Erythroblast (primary cell): ENCODE data around the gene POFUT2.

Experiments used
- DNase-seq, 2 experiments: peaks; one replicate each; lab custom pipeline; 2025; lab: John Stamatoyannopoulos, UW
- GATA1 ChIP-seq: IDR thresholded peaks from 2 replicates; pipeline ENCODE4 v1.6.1; 2011; ENCODE audit warnings: low read depth, mild to moderate bottlenecking, control low read depth, low read length, moderate library complexity
- POLR2A ChIP-seq: IDR thresholded peaks from 2 replicates; pipeline ENCODE4 v1.6.1; 2011; ENCODE audit warnings: mild to moderate bottlenecking, low read length

The POFUT2 gene

GRCh38 chr21:45287438-45288391 is at the start of gene POFUT2:
Gene POFUT2 (minus strand): TSS chr21:45287895. CDS start chr21:45287871, 24 bp downstream.
- peak; percentile 96 to 99 for DNase-seq
- TF ChIP-seq POLR2A, result peak; percentile 47
- no peak for TF ChIP-seq GATA1

- TF ChIP-seq GATA1, result no peak
- TF ChIP-seq POLR2A, result no peak
- no peak for DNase-seq
Measured at GRCh38 chr21:45336870-45337269, 49.2 kb upstream of the POFUT2 start.

GRCh38 chr21:45336535-45336810 is 48.8 kb upstream of the POFUT2 start:
- DNase-seq, result no peak
- no peak for TF ChIP-seq GATA1
- no peak for TF ChIP-seq POLR2A

GRCh38 chr21:45335761-45336534 is 48.3 kb upstream of the POFUT2 start:
- no peak for DNase-seq
- no peak for TF ChIP-seq POLR2A
- no peak for TF ChIP-seq GATA1

- TF ChIP-seq POLR2A (no peak), GATA1 (no peak)
- DNase-seq, result no peak
Measured at GRCh38 chr21:45335151-45335760, 47.6 kb upstream of the POFUT2 start.

- no peak for TF ChIP-seq GATA1
- TF ChIP-seq POLR2A, result no peak
- no peak for DNase-seq
Measured at GRCh38 chr21:45334591-45335081, 46.9 kb upstream of the POFUT2 start.

GRCh38 chr21:45334134-45334533 is 46.4 kb upstream of the POFUT2 start:
- TF ChIP-seq GATA1 (no peak), POLR2A (no peak)
- DNase-seq, result no peak

- DNase-seq, result no peak
Measured at GRCh38 chr21:45333583-45334121, 46.0 kb upstream of the POFUT2 start.

GRCh38 chr21:45332981-45333582 is 45.4 kb upstream of the POFUT2 start:
- DNase-seq, result no peak
- TF ChIP-seq GATA1 (no peak), POLR2A (no peak)

More at GRCh38 chr21:45333583-45334121, 46.0 kb upstream of the POFUT2 start:
- no peak for TF ChIP-seq POLR2A
- TF ChIP-seq GATA1, result no peak

- TF ChIP-seq GATA1 (no peak), POLR2A (no peak)
- no peak for DNase-seq
Measured at GRCh38 chr21:45332415-45332814, 44.7 kb upstream of the POFUT2 start.

GRCh38 chr21:45331531-45332147 is 43.9 kb upstream of the POFUT2 start:
- no peak for TF ChIP-seq POLR2A
- TF ChIP-seq GATA1, result no peak
- DNase-seq, result no peak

- no peak for TF ChIP-seq POLR2A
- no peak for TF ChIP-seq GATA1
- DNase-seq, result no peak
Measured at GRCh38 chr21:45330851-45331261, 43.2 kb upstream of the POFUT2 start.

- TF ChIP-seq GATA1 (no peak), POLR2A (no peak)
- DNase-seq, result no peak
Measured at GRCh38 chr21:45330075-45330781, 42.5 kb upstream of the POFUT2 start.
